HG03095 (cell line): ENCODE results near the gene DHRS7B.
"Not testable (repeated sequence)": the region's sequence is repeated elsewhere in the genome, so short reads cannot be mapped to it uniquely, and the experiment has no call there.

ENCODE experiments used
- ATAC-seq: cut with Tn5 transposase; IDR thresholded peaks from one replicate; pipeline ENCODE4 v1.9.1; 2021; ENCODE audit warnings: moderate library complexity; ENCODE audit not compliant: unreplicated experiment

The DHRS7B gene

GRCh38 chr17:21107067-21107650, 19.6 kb upstream of the DHRS7B start:
- ATAC-seq, result not testable (repeated sequence)

GRCh38 chr17:21108651-21109050, 18.1 kb upstream of the DHRS7B start:
- ATAC-seq, result no peak

- no peak for ATAC-seq
Measured at GRCh38 chr17:21113049-21113690, 13.6 kb upstream of the DHRS7B start.

DNA sequence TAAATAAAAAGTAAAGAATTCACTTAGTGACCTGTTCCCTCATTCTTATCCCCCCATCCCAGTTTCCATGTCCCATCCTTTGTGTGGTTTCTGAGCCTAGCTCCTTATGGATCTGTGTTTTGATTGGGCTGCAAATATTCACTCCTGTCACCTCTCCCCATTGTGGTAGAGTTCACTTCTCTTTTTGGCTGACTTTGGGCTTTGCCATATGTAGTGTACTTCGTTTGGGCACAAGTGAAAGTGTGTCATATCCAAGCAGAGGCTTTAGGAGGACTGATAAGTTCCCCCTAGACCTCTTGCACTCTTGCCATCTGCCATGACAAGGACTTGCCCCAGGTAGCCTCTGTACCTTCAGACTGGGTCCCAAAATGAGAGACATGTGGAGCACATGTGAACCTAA, 13.0 kb upstream of the DHRS7B start:
- ATAC-seq, result no peak

DNA sequence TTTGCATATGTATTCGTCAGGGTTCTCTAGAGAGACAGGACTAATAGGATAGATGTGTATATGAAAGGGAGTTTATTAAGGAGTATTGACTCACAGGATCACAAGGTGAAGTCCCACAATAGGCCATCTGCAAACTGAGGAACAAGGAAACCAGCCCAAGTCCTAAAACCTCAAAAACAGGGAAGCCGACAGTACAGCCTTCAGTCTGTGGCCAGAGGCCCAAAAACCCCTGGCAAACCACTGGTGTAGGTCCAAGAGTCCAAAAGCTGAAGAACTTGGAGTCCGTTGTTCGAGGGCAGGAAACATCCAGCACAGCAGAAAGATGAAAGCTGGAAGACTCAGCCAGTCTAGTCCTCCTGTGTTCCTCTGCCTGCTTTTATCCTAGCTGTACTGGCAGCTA, 12.0 kb upstream of the DHRS7B start:
- ATAC-seq, result not testable (repeated sequence)

GRCh38 chr17:21119247-21119918, 7.4 kb upstream of the DHRS7B start:
- no peak for ATAC-seq

DNA sequence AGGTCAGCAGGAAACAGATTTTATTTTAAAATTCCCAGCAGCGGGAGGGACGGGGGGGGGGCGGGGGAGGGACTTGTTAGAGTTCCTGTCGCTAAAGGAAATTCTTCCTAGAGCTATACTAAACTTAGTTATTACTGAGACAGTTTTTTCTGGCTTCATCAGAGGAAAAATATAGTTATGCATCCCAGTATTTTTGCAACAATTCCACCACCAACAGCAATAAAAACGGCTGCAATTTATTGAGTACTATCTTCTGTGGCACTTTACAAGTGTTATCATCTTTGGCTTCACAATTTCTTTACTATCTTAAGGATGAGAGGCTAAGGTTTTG, 6.9 kb upstream of the DHRS7B start:
- ATAC-seq, result no peak

DNA sequence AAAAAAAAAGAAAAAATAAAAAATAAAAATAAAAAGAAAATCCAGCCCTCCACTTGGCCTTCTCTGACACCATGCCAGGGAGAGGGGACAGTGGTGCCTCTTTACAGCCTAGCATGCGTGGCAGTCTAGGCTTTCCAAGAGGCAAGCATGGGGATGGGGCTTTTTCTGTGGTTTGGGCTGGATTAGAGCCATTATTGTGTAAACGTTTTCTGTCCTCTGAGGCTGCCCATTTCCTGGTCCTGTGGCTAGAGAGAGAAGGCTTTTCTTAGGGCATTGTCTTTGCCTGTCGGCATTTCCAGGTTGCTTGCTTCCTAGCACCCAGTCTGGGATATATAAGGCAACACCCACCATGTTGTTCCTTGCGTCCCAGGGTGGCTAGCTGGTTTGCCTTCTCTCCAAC, 2.7 kb upstream of the DHRS7B start:
- no peak for ATAC-seq

GRCh38 chr17:21124517-21124916, 2.2 kb upstream of the DHRS7B start:
- ATAC-seq, result not testable (repeated sequence)

- no peak for ATAC-seq
Measured at GRCh38 chr17:21125862-21126261, 902 bp upstream of the DHRS7B start.

- no peak for ATAC-seq
Measured at GRCh38 chr17:21127509-21128077, 829 bp downstream of the DHRS7B start.

DNA sequence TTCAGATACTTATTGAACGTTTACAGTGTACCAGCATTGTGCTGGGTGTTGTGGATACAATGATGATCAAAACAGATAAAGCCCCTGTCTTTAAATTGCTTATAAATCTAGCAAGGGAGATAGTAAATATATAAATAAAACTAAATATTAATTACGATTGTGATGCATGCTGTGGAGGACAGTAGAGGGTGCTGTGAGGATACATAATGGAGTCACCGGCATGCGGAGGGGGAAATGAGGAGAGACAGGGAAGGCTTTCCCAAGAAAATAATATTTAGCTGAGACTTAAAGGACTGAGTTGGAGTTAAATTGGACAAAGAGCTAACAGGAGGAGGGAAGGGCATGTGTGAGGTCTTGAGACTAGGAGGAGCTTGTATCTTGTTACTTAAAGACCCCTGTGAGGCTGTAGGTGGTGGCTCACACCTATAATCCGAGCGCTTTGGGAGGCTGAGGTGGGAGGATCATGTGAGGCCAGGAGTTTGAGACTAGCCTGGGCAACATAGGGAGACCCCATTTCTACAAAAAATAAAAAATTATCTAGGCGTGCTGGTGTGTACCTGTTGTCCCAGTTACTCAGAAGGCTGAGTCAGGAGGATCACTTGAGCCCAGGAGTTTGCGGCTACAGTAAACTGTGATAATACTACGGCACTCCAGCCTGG, 2.4 kb downstream of the DHRS7B start:
- no peak for ATAC-seq

- ATAC-seq, result no peak
Measured at GRCh38 chr17:21131137-21131536, 4.4 kb downstream of the DHRS7B start.

DNA sequence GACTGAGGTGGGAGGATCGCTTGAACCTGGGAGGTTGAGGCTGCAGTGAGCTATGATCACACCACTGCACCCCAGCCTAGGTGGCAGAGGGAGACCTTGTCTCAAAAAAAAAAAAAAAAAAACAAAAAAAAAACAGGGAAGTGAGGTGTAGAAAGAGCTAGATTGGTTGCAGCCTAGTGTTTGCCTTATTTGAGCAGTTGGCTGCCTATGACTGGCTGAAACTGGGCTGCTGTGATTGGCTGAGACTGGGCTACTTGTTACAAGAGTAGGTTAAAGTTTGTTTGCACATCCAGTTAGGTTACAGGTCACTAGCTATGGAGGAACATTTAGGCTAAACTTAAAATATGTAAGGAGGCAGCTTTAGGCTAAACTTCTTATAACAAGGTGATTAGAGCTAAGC, 5.7 kb downstream of the DHRS7B start:
- ATAC-seq, result no peak

DNA sequence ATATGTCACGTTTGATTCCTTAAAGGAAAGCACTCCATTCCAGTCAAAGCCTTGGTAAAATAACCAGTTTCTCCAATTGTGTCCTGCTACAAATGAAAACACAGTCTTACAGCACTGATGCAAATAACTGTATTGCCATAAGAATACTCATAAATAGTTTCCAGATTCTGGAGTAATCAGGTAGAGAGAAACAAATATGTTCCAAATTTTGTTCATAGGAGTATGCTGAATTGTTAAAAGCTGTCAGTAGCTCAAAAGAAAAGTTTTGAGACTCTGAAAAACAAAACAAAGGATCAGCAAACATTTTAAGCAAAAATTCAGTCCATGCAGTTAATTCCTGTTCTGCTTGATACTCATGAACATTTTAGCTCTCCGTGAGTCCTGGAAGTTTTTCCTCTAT, 7.8 kb downstream of the DHRS7B start:
- ATAC-seq, result no peak

GRCh38 chr17:21140911-21141310, 14.1 kb downstream of the DHRS7B start:
- ATAC-seq, result peak; percentile 38

DNA sequence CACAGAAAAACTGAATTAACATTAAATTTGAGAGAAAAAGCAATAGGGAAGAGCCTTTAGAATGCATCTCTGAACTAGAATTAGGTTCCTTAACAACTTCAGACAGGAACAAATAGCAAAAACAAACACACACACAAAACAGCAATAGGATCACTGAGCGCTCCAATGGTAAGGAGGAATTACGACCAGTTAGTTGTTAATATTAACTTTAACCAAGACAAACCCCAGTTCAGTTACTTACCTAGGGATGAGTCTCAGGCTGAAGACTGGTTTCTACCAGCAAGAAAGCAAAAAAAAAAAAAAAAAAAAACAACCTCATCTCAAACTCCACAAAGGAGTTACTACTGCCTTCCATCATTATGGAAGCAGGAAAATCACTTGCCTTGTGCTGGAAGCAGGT, 14.6 kb downstream of the DHRS7B start:
- ATAC-seq, result no peak

DNA sequence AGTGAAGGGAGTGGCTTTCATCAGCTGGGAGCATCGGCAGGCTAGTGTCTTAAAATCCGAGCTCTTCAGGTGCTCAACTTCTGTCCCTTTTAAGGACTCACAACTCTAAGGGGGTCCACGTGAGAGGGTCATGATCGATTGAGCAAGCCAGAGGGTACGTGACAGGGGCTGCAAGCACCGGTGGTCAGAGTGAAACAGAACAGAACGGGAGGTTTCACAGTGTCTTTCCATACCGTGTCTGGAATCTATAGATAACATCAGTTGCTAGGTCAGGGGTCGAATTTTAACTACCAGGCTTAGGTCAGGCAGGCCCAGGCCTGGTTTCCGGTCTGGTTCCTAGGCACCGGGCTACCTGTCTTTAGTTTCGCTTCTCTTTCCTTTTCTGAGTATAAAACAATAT, 15.3 kb downstream of the DHRS7B start:
- ATAC-seq, result not testable (repeated sequence)

DNA sequence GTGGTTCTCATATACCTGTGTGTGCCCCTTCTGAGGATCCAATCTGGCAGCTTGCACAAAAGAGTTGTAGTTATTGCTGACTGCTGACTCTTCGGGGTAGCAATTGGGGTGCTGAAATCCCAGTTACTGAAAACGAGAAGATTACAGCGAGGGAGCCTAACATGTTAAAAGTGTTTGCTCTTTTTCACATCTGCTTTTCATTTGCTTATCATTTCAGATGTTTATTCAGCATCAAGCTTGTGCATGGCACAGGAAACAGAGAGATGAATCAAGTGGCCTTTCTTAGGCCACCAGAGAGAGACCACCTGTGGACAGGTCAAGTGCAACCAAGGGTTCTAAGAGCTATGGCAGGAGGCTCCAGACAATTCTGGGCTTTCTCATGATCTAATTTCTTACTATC, 16.9 kb downstream of the DHRS7B start:
- no peak for ATAC-seq

DNA sequence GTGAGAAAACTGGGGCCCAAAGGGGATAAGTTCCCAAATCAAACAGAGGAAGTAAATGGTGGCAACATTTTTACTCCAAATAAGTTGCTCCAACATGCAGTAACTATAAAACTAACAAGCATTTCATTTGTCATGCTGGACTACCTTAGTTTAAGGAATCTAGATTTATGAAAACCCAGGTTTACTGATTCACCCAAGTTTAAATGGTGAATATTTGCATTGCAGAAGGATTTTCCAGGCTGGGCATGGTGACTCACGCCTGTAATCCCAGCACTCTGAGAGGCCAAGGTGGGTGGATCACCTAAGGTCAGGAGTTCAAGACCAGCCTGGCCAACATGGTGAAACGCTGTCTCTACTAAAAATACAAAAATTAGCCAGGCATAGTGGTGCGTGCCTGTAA, 17.5 kb downstream of the DHRS7B start:
- not testable (repeated sequence) for ATAC-seq

GRCh38 chr17:21146362-21147015, 19.7 kb downstream of the DHRS7B start:
- no peak for ATAC-seq
